H9 (cell line): ENCODE results near the gene FRAT2. TPM values are rescaled to one million over a fixed set of nuclear protein-coding genes. Genes with fewer than 3 reads are reported as not detected.

Source experiments
- DNase-seq: peaks from one replicate; pipeline ENCODE4 v3.0.0-alpha.2; 2017
- H2AFZ ChIP-seq: one replicate; pipeline ENCODE4 v1.6.1; 2013; ENCODE audit warnings: mild to moderate bottlenecking, low read length, control low read depth, moderate library complexity
- H2AK5ac ChIP-seq: 2 replicates; pipeline ENCODE4 v1.6.1; 2013; ENCODE audit warnings: low read length, control low read depth, mixed read lengths; ENCODE audit not compliant: insufficient read length
- H2BK120ac ChIP-seq: one replicate; pipeline ENCODE4 v1.6.1; 2013; ENCODE audit warnings: low read depth, mild to moderate bottlenecking, low read length, control low read depth, inconsistent platforms; ENCODE audit not compliant: poor library complexity, severe bottlenecking
- H2BK12ac ChIP-seq: 2 replicates; pipeline ENCODE4 v1.6.1; 2013; ENCODE audit warnings: low read length, control low read depth, mixed read lengths, low read depth; ENCODE audit not compliant: insufficient read length
- H2BK15ac ChIP-seq: 2 replicates; pipeline ENCODE4 v1.6.1; 2013; ENCODE audit warnings: low read depth, low read length, control low read depth
- H2BK20ac ChIP-seq: one replicate; pipeline ENCODE4 v1.6.1; 2013; ENCODE audit warnings: low read depth, mild to moderate bottlenecking, low read length, control low read depth, inconsistent platforms; ENCODE audit not compliant: poor library complexity, severe bottlenecking
- H2BK5ac ChIP-seq: 2 replicates; pipeline ENCODE4 v1.6.1; 2013; ENCODE audit warnings: low read length, control low read depth, mixed read lengths; ENCODE audit not compliant: insufficient read length
- H3K14ac ChIP-seq: 2 replicates; pipeline ENCODE4 v1.6.1; 2013; ENCODE audit warnings: low read length, control low read depth; ENCODE audit not compliant: insufficient read depth
- H3K18ac ChIP-seq: 2 replicates; pipeline ENCODE4 v1.6.1; 2013; ENCODE audit warnings: low read depth, mild to moderate bottlenecking, mixed read lengths, low read length, control low read depth; ENCODE audit not compliant: insufficient read length
- H3K23ac ChIP-seq: 2 replicates; pipeline ENCODE4 v1.6.1; 2013; ENCODE audit warnings: low read length, control low read depth, mixed read lengths, low read depth; ENCODE audit not compliant: insufficient read length
- H3K23me2 ChIP-seq: 2 replicates; pipeline ENCODE4 v1.6.1; 2013; ENCODE audit warnings: low read depth, mild to moderate bottlenecking, mixed read lengths, low read length, control low read depth; ENCODE audit not compliant: insufficient read length, poor library complexity, severe bottlenecking
- H3K27ac ChIP-seq: 2 replicates; pipeline ENCODE4 v1.5.1; 2013; ENCODE audit warnings: low read length, control low read depth, mixed read lengths, low read depth; ENCODE audit not compliant: insufficient read length
- H3K27me3 ChIP-seq: 2 replicates; pipeline ENCODE4 v1.6.1; 2013; ENCODE audit warnings: low read length, control low read depth, inconsistent platforms; ENCODE audit not compliant: insufficient read depth
- H3K4ac ChIP-seq: 2 replicates; pipeline ENCODE4 v1.6.1; 2013; ENCODE audit warnings: low read depth, mild to moderate bottlenecking, control low read depth, inconsistent platforms, low read length, moderate library complexity
- H3K4me1 ChIP-seq: 2 replicates; pipeline ENCODE4 v1.6.1; 2013; ENCODE audit warnings: low read length, control low read depth, inconsistent platforms; ENCODE audit not compliant: insufficient read depth
- H3K4me2 ChIP-seq: 2 replicates; pipeline ENCODE4 v1.6.1; 2013; ENCODE audit warnings: low read length, control low read depth, mixed read lengths; ENCODE audit not compliant: insufficient read length, insufficient read depth
- H3K56ac ChIP-seq: 2 replicates; pipeline ENCODE4 v1.6.1; 2013; ENCODE audit warnings: low read depth, mild to moderate bottlenecking, mixed read lengths, low read length, control low read depth; ENCODE audit not compliant: insufficient read length
- H3K79me1 ChIP-seq: 2 replicates; pipeline ENCODE4 v1.6.1; 2013; ENCODE audit warnings: low read depth, mild to moderate bottlenecking, moderate library complexity, low read length, control low read depth, inconsistent platforms; ENCODE audit not compliant: insufficient read depth, poor library complexity, severe bottlenecking
- H3K79me2 ChIP-seq: 2 replicates; pipeline ENCODE4 v1.6.1; 2013; ENCODE audit warnings: low read length, control low read depth, inconsistent platforms; ENCODE audit not compliant: insufficient read depth
- H3K9ac ChIP-seq: 2 replicates; pipeline ENCODE4 v1.6.1; 2013; ENCODE audit warnings: low read length, control low read depth, mixed read lengths; ENCODE audit not compliant: insufficient read length; ENCODE audit errors: extremely low read depth
- H3K9me3 ChIP-seq: one replicate; pipeline ENCODE4 v1.6.1; 2013; ENCODE audit warnings: low read depth, low read length, inconsistent platforms; ENCODE audit not compliant: control insufficient read depth
- H3T11ph ChIP-seq: one replicate; pipeline ENCODE4 v1.6.1; 2013; ENCODE audit warnings: mild to moderate bottlenecking, low read length, control low read depth, inconsistent platforms
- H4K20me1 ChIP-seq: one replicate; pipeline ENCODE4 v1.6.1; 2013; ENCODE audit not compliant: control insufficient read depth, insufficient read length, insufficient read depth
- H4K5ac ChIP-seq: 2 replicates; pipeline ENCODE4 v1.6.1; 2013; ENCODE audit warnings: low read depth, mild to moderate bottlenecking, mixed read lengths, low read length, control low read depth; ENCODE audit not compliant: insufficient read length
- H4K8ac ChIP-seq: replicated peaks from 2 replicates; pipeline ENCODE4 v1.6.1; 2013; ENCODE audit warnings: low read length, control low read depth, mixed read lengths, low read depth; ENCODE audit not compliant: insufficient read length
- H4K91ac ChIP-seq: 2 replicates; pipeline ENCODE4 v1.6.1; 2013; ENCODE audit warnings: low read depth, mild to moderate bottlenecking, moderate library complexity, mixed read lengths, low read length, control low read depth; ENCODE audit not compliant: insufficient read length
- H3K27ac Mint-ChIP-seq, 3 experiments: 2 replicates in 2 of 3; 3 replicates in 1 of 3; pipeline ENCODE4 v1.8.0; 2020 to 2021; ENCODE audit warnings: mixed read lengths in 3 of 3, mild to moderate bottlenecking in 1 of 3, moderate library complexity in 1 of 3
- H3K27me3 Mint-ChIP-seq: 2 replicates; pipeline ENCODE4 v1.8.0; 2021; ENCODE audit warnings: low read depth, mild to moderate bottlenecking, moderate library complexity, mixed read lengths
- H3K36me3 Mint-ChIP-seq, 3 experiments: 2 replicates in 2 of 3; 3 replicates in 1 of 3; pipeline ENCODE4 v1.8.0; 2020 to 2021; ENCODE audit warnings: low read depth in 3 of 3, mixed read lengths in 3 of 3; ENCODE audit not compliant: insufficient read depth in 1 of 3
- H3K4me1 Mint-ChIP-seq, 2 experiments: 2 replicates each; pipeline ENCODE4 v1.8.0; 2020; ENCODE audit warnings: mixed read lengths in 2 of 2
- H3K4me3 Mint-ChIP-seq, 2 experiments: 2 replicates in 1 of 2; 3 replicates in 1 of 2; pipeline ENCODE4 v1.8.0; 2020 to 2021; ENCODE audit warnings: mild to moderate bottlenecking in 2 of 2, mixed read lengths in 2 of 2, moderate library complexity in 1 of 2
- H3K9me3 Mint-ChIP-seq, 2 experiments: 2 replicates in 1 of 2; 3 replicates in 1 of 2; pipeline ENCODE4 v1.8.0; 2020; ENCODE audit warnings: mild to moderate bottlenecking in 2 of 2, mixed read lengths in 2 of 2, moderate library complexity in 1 of 2
- WGBS: extraction: QIAGEN DNeasy Blood & Tissue Kit; methylation state at CpG from one replicate; pipeline ENCODE4 v1.1.7; 2013; ENCODE audit warnings: missing lambda C conversion rate, low lambda C conversion rate, mixed read lengths; ENCODE audit not compliant: insufficient read length; ENCODE audit errors: extremely low coverage; 5-methylcytosine and 5-hydroxymethylcytosine counted together
- total RNA-seq: library from RNA; stranded (reverse); gene quantifications from 2 replicates; pipeline ENCODE4 v1.2.1, GENCODE V29; 2021
- TF ChIP-seq, protein P1 (sequence below): fragments of 200-600 bp; sonication (generic); conservative IDR thresholded peaks from 3 replicates; pipeline ENCODE4 v1.8.0; 2021; ENCODE audit warnings: antibody characterized with exemption, mild to moderate bottlenecking

The FRAT2 gene
- total RNA-seq, 1 experiment from 2014 or later: 129 TPM

DNA sequence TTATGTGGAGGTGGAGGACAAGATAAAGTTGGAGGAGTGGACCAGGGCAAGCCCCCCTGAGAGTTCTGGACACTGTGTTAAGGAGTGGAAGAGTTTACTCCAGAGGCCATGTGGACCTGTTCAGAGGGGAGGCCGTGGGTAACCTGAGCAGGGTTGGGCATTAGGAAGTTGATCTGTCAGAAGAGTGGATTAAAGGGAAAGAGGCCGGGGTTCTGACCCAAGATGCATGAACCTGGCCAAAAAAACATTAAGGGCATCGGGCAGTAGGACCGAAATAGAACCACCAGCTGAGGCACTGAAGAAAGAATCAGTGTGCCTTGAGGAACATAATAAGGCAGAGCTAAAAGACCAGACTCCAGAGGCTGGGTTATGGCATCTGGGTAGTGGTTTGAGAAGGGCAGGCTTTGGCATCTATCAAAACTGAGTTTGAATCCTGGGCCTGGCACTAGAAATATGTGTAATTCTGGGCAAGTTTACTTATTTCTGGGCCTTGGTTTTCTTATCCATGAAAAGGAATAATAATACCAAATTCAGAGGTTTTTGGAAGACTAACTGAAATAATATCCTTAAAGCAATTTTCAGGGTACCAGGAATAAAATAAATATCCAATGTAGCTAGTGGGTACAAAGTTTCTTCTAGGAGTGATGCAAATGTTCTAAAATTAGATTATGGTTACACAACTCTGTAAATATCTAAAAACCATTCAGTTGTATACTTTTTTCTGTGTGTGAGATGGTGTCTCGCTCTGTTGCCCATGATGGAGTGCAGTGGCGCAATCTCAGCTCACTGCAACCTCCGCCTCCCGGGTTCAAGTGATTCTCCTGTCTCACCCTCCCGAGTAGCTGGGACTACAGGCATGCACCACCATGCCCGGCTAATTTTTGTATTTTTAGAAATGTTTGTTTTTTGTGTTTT lies 26.4 kb downstream of the FRAT2 start:
- H3K27ac ChIP-seq: no peak overlapping the region
- H2BK15ac ChIP-seq: no peak overlapping the region
- no peaks in the 10 kb centered on the region for H3K79me2 ChIP-seq
- no peak overlapping the region for H3K27ac Mint-ChIP-seq
- H2AFZ ChIP-seq: no peak overlapping the region
- H3K23me2 ChIP-seq: no peaks in the 10 kb centered on the region
- H4K91ac ChIP-seq: no peak overlapping the region
- no peak overlapping the region for H3K23ac ChIP-seq
- H3K4ac ChIP-seq: no peak overlapping the region
- no peak overlapping the region for H3K56ac ChIP-seq
- H4K8ac ChIP-seq: no peak overlapping the region
- no peaks in the 10 kb centered on the region for H3K4me1 ChIP-seq
- WGBS: no CpG with 5 or more reads among the region's 10 CpGs
- H2BK5ac ChIP-seq: no peak overlapping the region
- no peak overlapping the region for H3K18ac ChIP-seq
- H2BK12ac ChIP-seq: no peak overlapping the region
- H3K4me3 Mint-ChIP-seq: no peak overlapping the region
- no peaks in the 10 kb centered on the region for H3K27me3 Mint-ChIP-seq
- no peak for DNase-seq
- no peak overlapping the region for H3K9ac ChIP-seq
- H3K4me1 Mint-ChIP-seq: no peaks in the 10 kb centered on the region
- no peak overlapping the region for H2BK120ac ChIP-seq
- no peak overlapping the region for H3K14ac ChIP-seq
- H3K4me2 ChIP-seq: no peak overlapping the region
- TF ChIP-seq, protein P1, sequence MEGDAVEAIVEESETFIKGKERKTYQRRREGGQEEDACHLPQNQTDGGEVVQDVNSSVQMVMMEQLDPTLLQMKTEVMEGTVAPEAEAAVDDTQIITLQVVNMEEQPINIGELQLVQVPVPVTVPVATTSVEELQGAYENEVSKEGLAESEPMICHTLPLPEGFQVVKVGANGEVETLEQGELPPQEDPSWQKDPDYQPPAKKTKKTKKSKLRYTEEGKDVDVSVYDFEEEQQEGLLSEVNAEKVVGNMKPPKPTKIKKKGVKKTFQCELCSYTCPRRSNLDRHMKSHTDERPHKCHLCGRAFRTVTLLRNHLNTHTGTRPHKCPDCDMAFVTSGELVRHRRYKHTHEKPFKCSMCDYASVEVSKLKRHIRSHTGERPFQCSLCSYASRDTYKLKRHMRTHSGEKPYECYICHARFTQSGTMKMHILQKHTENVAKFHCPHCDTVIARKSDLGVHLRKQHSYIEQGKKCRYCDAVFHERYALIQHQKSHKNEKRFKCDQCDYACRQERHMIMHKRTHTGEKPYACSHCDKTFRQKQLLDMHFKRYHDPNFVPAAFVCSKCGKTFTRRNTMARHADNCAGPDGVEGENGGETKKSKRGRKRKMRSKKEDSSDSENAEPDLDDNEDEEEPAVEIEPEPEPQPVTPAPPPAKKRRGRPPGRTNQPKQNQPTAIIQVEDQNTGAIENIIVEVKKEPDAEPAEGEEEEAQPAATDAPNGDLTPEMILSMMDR: no peak
- H3K9me3 ChIP-seq: no peaks in the 10 kb centered on the region
- H4K20me1 ChIP-seq: no peaks in the 10 kb centered on the region
- no peak overlapping the region for H3T11ph ChIP-seq
- H2BK20ac ChIP-seq: no peak overlapping the region
- no peaks in the 10 kb centered on the region for H3K36me3 Mint-ChIP-seq
- no peaks in the 10 kb centered on the region for H3K79me1 ChIP-seq
- no peaks in the 10 kb centered on the region for H3K9me3 Mint-ChIP-seq
- H3K27me3 ChIP-seq: no peaks in the 10 kb centered on the region
- no peak overlapping the region for H4K5ac ChIP-seq
- no peak overlapping the region for H2AK5ac ChIP-seq
